ENCODE results near the gene POLD4.

- no peak for TF ChIP-seq CTCF (IDR thresholded peaks at IDR 0.05)
- TF ChIP-seq POLR2A (IDR thresholded peaks at IDR 0.05) = no peak
Observed at GRCh38 chr11:67400251-67400941, 47.0 kb upstream of the POLD4 start.
